ENCODE measurements around the gene MYCBP.
A peak's percentile ranks its signal among the peaks of the same experiment; 100 is the strongest.

MYCBP gene

GRCh38 chr1:38873027-38873969 is at the start of gene MYCBP:
Gene MYCBP, minus strand, starts transcription at chr1:38873348. Its CDS starts 43 bp downstream, at chr1:38873305.
- TF ChIP-seq GATA3 (IDR thresholded peaks at IDR 0.05; ENCODE audit: low read depth, low read length): no peak
- TF ChIP-seq GATA2 (IDR thresholded peaks at IDR 0.05; ENCODE audit: low read depth, low read length): no peak; the same call in 1 of the 2 replicates

- TF ChIP-seq GATA2 (IDR thresholded peaks at IDR 0.05; ENCODE audit: low read depth, low read length): no peak
- peak; percentile 15; the same call in 1 of the 2 replicates for TF ChIP-seq GATA3 (IDR thresholded peaks at IDR 0.05; ENCODE audit: low read depth, low read length)
Observed at GRCh38 chr1:38919130-38919529, 46.0 kb upstream of the MYCBP start.

GRCh38 chr1:38918568-38918967 is 45.4 kb upstream of the MYCBP start:
- TF ChIP-seq GATA3 (IDR thresholded peaks at IDR 0.05; ENCODE audit: low read depth, low read length): no peak
- TF ChIP-seq GATA2 (IDR thresholded peaks at IDR 0.05; ENCODE audit: low read depth, low read length): no peak

- TF ChIP-seq GATA3 (IDR thresholded peaks at IDR 0.05; ENCODE audit: low read depth, low read length): no peak
- no peak for TF ChIP-seq GATA2 (IDR thresholded peaks at IDR 0.05; ENCODE audit: low read depth, low read length)
Observed at GRCh38 chr1:38917772-38918171, 44.6 kb upstream of the MYCBP start.

- no peak for TF ChIP-seq GATA3 (IDR thresholded peaks at IDR 0.05; ENCODE audit: low read depth, low read length)
- no peak for TF ChIP-seq GATA2 (IDR thresholded peaks at IDR 0.05; ENCODE audit: low read depth, low read length)
Observed at GRCh38 chr1:38917337-38917736, 44.2 kb upstream of the MYCBP start.

- TF ChIP-seq GATA3 (IDR thresholded peaks at IDR 0.05; ENCODE audit: low read depth, low read length) (no peak), GATA2 (IDR thresholded peaks at IDR 0.05; ENCODE audit: low read depth, low read length) (no peak)
Observed at GRCh38 chr1:38915352-38915948, 42.3 kb upstream of the MYCBP start.

GRCh38 chr1:38908821-38909220 is 35.7 kb upstream of the MYCBP start:
- no peak for TF ChIP-seq GATA2 (IDR thresholded peaks at IDR 0.05; ENCODE audit: low read depth, low read length)
- no peak for TF ChIP-seq GATA3 (IDR thresholded peaks at IDR 0.05; ENCODE audit: low read depth, low read length)

- no peak for TF ChIP-seq GATA2 (IDR thresholded peaks at IDR 0.05; ENCODE audit: low read depth, low read length)
- no peak for TF ChIP-seq GATA3 (IDR thresholded peaks at IDR 0.05; ENCODE audit: low read depth, low read length)
Observed at GRCh38 chr1:38905985-38906384, 32.8 kb upstream of the MYCBP start.

GRCh38 chr1:38899560-38899959 is 26.4 kb upstream of the MYCBP start:
- TF ChIP-seq GATA3 (IDR thresholded peaks at IDR 0.05; ENCODE audit: low read depth, low read length) (no peak), GATA2 (IDR thresholded peaks at IDR 0.05; ENCODE audit: low read depth, low read length) (no peak)

- TF ChIP-seq GATA3 (IDR thresholded peaks at IDR 0.05; ENCODE audit: low read depth, low read length): no peak
- TF ChIP-seq GATA2 (IDR thresholded peaks at IDR 0.05; ENCODE audit: low read depth, low read length): no peak
Observed at GRCh38 chr1:38898653-38899230, 25.6 kb upstream of the MYCBP start.

GRCh38 chr1:38896169-38896568 is 23.0 kb upstream of the MYCBP start:
- TF ChIP-seq GATA3 (IDR thresholded peaks at IDR 0.05; ENCODE audit: low read depth, low read length) (no peak), GATA2 (IDR thresholded peaks at IDR 0.05; ENCODE audit: low read depth, low read length) (no peak)

GRCh38 chr1:38892976-38893375 is 19.8 kb upstream of the MYCBP start:
- TF ChIP-seq GATA3 (IDR thresholded peaks at IDR 0.05; ENCODE audit: low read depth, low read length) (no peak), GATA2 (IDR thresholded peaks at IDR 0.05; ENCODE audit: low read depth, low read length) (no peak)

GRCh38 chr1:38891753-38892152 is 18.6 kb upstream of the MYCBP start:
- TF ChIP-seq GATA2 (IDR thresholded peaks at IDR 0.05; ENCODE audit: low read depth, low read length): no peak
- TF ChIP-seq GATA3 (IDR thresholded peaks at IDR 0.05; ENCODE audit: low read depth, low read length): no peak

- TF ChIP-seq GATA3 (IDR thresholded peaks at IDR 0.05; ENCODE audit: low read depth, low read length): no peak
- TF ChIP-seq GATA2 (IDR thresholded peaks at IDR 0.05; ENCODE audit: low read depth, low read length): no peak
Observed at GRCh38 chr1:38889589-38889988, 16.4 kb upstream of the MYCBP start.
